Measurements from ENCODE around the gene NR1H2.

Gene NR1H2

DNA sequence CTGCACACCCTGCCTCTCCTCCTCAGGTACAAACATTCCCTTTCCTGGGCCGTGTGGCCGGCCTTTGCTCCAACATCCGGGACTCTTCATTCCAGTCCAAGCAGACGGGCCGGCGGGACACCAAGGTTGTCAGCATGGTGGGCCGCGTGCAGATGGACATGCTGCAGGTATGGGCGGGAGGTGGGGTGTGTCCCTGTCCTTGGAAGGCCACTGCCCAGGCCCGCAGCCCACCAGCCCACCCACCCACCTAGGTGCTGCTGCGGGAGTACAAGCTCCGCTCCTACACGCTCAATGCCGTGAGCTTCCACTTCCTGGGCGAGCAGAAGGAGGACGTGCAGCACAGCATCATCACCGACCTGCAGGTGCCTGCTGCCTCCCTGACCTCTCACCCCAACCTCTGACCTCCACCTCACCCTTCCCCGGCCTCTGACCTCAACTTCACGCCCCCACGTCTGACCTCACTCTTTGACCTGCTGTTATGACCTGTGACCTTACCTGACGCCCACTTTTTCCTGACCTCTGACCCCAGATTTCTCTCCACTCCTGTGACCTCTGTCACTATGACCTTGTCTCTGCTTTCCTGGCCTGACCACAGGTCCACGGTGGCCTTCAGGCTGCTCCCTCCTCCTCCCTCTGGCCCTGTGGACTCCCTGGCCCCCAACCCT lies 30.0 kb downstream of the NR1H2 start:
- DNase-seq, result no peak

- DNase-seq, result no peak
Measured at GRCh38 chr19:50406829-50407228, 30.6 kb downstream of the NR1H2 start.

DNA sequence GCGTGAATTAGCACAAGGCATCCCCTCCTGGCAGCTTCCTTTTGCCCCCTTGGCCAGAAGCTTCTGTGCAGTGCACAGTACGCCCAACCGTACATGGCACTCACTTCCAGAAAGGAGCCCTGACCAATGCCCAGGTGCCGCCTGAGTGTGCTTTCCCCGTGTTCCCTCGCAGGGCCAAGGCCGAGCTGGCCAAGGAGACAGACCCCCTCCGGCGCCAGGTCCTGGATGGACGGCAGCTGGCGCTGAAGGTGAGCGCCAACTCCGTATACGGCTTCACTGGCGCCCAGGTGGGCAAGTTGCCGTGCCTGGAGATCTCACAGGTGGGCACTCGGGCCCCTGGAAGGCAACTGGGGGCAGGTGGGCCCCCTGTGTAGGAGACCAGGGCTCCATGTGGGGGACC lies 33.1 kb downstream of the NR1H2 start:
- no peak for DNase-seq

DNA sequence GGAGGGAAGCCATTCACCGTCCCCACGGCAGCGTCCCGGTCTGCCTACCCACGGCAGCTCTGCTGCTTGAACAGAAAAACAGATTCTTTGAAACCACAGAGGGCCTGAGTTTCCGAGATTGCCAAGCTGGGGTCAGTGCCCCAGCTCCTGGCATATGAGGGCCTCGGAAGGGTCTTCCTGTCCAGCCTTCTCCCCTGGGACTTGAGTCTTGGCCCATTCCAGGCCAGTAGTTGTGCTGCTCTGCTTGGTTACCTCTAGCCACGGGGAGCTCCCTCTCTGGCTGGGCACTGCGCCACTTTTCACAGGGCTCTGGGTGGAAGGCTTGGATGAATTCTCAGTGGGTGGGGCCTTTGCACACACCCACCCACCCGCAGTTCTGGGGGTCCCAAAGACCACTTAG lies 33.9 kb downstream of the NR1H2 start:
- DNase-seq, result no peak

DNA sequence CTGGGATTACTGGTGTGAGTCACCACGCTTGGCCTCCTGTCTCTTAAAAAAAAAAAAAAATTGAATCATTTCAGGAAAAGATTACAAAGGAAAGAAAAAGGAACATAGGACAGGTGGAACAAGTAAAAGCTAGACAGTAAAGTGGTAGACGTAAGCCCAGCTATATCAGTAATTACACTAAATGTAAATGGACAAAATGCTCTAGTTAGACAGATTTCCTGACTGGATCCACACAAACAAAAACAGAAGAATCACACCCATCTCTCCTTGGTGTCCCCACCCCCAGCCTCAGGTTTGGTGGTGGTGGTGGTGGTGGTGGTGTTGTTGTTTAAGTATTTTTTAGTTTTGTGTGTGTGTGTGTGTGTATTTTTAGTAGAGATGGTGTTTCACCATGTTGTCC lies 36.2 kb downstream of the NR1H2 start:
- DNase-seq, result no peak

DNA sequence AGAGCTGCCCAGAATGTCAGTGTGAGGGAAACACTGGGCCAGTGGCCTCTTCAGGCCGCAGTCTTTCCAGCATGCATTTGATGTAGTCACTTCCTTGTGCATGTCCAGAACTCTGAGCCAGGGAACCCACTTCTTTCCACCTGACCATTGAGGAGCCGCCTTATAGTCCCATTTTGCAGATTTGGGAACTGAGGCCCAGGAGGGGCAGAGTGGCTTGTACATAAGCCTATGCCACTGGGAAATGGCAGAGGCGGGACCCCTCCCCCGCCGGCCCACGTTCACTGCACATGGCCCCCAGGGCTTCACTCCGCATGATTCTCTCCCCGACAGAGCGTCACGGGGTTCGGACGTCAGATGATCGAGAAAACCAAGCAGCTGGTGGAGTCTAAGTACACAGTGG lies 36.8 kb downstream of the NR1H2 start:
- no peak for DNase-seq

GRCh38 chr19:50413531-50413930 lies 37.3 kb downstream of the NR1H2 start:
- DNase-seq, result no peak

GRCh38 chr19:50414864-50415660 lies 38.8 kb downstream of the NR1H2 start:
- DNase-seq, result peak in 1 of 2 donors; percentile 31

GRCh38 chr19:50415661-50416033 lies 39.4 kb downstream of the NR1H2 start:
- DNase-seq, result no peak

DNA sequence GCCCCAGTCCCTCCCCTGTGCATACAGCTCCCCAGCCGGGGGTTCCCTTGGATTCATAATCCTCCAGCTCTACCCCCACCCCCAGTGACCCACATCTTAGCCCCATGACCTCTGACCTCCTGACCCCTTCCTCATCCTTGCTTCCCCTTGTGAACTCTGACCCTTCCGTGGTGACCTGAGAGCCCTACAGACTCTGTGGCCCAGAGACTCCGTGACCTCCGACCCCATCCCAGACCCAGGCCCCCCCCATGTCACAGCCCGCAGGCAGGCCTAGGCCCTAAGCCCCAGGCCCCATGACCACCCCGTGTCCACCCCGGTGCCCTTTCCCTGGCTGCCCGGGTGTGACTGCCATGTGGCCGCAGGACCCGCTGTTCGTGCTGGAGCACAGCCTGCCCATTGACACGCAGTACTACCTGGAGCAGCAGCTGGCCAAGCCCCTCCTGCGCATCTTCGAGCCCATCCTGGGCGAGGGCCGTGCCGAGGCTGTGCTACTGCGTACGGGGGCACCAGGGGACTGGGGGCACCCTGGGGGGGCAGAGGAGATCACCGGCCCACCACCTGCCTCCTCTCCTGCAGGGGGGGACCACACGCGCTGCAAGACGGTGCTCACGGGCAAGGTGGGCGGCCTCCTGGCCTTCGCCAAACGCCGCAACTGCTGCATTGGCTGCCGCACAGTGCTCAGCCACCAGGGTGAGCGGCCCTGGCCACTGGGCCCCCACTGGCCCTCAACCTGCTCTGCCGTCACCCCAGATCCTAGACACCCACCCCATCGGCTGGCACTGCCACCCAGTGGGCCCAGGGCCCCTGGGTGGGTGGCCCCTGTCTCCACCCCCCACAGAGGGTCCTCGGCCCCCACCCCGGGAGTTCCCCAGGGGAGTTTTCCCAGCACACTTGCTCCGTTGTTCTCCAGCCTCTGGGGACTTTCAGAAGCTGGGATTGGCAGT lies 40.0 kb downstream of the NR1H2 start:
- no peak for DNase-seq

DNA sequence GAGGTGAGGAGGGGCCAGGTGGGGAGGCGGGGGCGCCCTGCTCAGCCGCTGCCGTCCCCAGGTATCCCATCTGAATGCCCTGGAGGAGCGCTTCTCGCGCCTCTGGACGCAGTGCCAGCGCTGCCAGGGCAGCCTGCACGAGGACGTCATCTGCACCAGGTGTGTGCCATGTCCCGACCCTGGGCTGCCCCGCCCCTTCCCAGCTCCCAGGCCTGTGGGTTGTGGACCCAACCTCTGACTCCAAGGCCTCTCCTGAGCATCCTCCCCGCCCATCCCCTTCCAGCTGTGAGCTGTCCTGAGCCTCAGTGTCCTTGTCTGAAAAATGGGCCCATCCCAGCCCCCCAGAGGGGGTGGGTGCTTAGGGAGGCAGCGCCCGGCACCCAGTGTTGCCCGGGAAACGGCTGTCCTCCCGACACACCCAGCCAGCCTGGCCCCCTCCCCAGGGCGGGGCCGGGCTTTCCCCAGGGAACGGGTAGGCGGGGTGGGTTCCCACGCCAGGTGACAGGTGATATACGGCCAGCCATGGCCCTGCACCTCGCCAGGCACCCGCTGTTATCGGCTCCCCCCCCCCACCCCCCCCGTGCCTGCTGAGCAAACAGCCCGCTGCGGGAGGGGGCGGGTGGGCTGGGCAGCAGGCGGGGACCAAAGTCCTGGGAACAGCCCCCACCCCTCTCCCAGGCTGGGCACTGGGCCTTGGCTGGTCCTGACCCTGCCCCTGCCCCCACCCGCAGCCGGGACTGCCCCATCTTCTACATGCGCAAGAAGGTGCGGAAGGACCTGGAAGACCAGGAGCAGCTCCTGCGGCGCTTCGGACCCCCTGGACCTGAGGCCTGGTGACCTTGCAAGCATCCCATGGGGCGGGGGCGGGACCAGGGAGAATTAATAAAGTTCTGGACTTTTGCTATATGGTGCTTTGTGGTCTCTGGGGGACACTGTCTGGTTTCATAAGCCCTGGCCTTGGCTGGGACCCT lies 41.1 kb downstream of the NR1H2 start:
- DNase-seq, result no peak

DNA sequence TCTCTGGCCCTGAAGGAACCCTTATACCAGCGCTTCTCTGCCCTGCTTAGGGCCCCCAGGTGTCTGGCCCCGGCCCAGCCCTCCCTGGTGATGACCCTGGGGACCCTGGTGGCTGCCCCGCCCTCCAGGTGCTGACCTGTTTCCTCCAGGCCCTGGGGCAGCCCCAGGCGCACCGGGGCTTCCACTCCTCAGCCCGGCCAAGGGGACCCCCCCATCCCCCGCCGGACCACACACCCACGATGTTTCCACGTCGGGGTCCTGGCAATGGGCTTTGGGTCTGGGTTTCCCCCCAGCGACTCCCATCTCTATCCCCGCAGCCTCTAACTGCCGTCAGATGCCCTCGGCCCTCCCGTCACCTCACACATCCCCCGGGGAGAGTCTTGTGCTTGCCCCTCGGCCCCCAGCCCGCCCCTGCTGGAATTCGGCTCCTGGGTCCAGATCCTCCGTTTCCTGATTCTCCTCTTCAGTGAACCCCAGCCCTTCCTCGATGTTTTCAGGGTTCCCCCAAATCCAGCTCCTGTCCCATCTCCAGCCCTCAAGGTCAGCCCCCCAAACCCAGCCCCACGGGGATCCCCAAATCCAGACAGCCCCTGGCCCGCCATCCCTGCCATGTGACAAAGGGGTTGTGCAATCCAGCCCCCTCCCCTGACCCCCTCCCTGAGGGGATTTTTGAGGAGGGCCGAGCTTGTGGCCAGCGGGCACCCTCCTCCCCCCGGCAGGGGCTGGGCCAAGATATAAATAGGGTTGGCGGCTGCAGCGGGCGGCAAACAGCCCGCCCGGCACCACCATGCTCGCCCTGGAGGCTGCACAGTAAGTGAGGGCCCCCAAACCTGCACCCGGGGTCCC lies 42.1 kb downstream of the NR1H2 start, which contains the start of gene SPIB:
SPIB (plus strand) TSS at position 763 of the 846 bp plus-strand sequence; CDS start at position 788, 25 bp downstream.
- DNase-seq, result no peak

- DNase-seq, result no peak
Measured at GRCh38 chr19:50419022-50419579, 42.8 kb downstream of the NR1H2 start.

GRCh38 chr19:50419580-50420035 lies 43.4 kb downstream of the NR1H2 start:
- no peak for DNase-seq

DNA sequence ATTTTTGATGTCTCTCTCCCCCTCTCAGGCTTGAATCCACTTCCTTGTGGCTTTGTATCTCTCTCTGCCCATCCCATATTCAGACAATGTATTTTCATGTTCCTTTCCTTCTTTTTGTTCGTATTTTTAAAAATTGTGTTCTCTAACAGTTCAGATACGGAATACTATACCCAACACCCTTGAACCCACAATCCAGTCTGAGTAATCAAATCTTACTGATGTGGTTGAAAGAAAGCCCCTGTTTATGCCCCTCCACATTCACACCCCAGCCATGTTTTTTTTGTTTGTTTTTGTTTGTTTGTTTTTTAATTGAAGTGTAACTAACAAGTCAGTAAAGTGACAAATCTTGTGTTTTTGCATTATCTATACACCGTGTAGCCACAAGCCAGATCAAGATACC lies 43.9 kb downstream of the NR1H2 start:
- no peak for DNase-seq

- DNase-seq, result no peak
Measured at GRCh38 chr19:50420808-50421207, 44.6 kb downstream of the NR1H2 start.

GRCh38 chr19:50422397-50423278 lies 46.4 kb downstream of the NR1H2 start:
- DNase-seq, result no peak

DNA sequence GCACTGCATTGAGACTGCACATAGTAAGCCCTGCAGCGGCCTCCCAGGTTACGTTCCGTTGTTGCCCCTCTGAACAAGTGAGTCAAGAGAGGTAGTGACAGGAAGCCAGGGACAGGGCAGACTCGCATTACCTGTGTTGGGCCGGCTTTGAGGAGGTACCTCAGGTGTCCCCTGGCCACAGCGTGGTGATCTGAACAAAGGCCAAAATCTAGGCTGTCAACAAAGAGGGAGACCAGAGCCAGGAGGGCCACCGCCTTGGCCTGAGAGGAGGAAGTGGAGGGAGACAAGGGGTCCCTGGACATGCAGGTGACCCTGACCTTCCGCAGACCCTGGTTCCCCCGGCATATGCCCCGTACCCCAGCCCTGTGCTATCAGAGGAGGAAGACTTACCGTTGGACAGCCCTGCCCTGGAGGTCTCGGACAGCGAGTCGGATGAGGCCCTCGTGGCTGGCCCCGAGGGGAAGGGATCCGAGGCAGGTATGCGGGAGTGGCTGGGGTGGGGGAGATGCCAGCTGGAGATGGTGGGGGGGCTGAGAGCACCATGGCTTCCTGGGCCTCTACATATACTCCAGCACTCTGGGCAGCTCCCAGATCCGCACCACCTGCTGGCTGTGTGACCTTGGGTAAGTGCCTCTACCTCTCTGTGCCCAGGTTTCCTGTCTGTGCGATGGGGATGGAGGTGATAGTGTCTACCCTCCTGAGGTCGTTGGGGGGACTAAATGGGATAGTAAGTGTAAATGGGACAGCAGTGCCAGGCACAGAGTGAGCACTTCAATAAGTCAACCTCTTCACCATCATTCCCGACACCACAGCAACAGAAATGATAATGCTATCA lies 47.2 kb downstream of the NR1H2 start:
- no peak for DNase-seq

GRCh38 chr19:50425581-50425980 lies 49.3 kb downstream of the NR1H2 start:
- no peak for DNase-seq
